HepG2 (cell line): ENCODE data around the gene LAG3. TPM values are rescaled to one million over a fixed set of nuclear protein-coding genes. Genes with fewer than 3 reads are reported as not detected.

ENCODE experiments used
- GABPB1 ChIP-seq: IDR thresholded peaks from 2 replicates; pipeline ENCODE4 v1.6.1; 2016; ENCODE audit warnings: mild to moderate bottlenecking, missing genetic modification reagents, moderate library complexity, missing compliant biosample characterization
- MIER3 ChIP-seq: IDR thresholded peaks from 2 replicates; pipeline ENCODE4 v1.6.1; 2016; ENCODE audit warnings: missing compliant biosample characterization, borderline replicate concordance
- MLXIP ChIP-seq: sonication (generic); formaldehyde crosslinking; IDR thresholded peaks from 2 replicates; pipeline ENCODE4 v1.9.0; 2021; ENCODE audit warnings: missing genetic modification reagents, borderline replicate concordance
- MNT ChIP-seq: fragments of 450-650 bp; IDR thresholded peaks from 2 replicates; pipeline ENCODE4 v1.6.1; 2016
- PCBP1 ChIP-seq: fragments of 200-400 bp; formaldehyde crosslinking; IDR thresholded peaks from 2 replicates; pipeline ENCODE4 v1.6.1; 2017; ENCODE audit warnings: mild to moderate bottlenecking, low read depth, low read length, borderline replicate concordance
- SOX13 ChIP-seq, 3 experiments: fragments of 450-650 bp in 1 of 3; sonication (generic) in 1 of 3; formaldehyde crosslinking in 1 of 3; IDR thresholded peaks in 2 of 3; conservative IDR thresholded peaks in 1 of 3; 2 replicates each; pipeline versions ENCODE4 v1.5.0 to v1.6.1; 2016 to 2020; ENCODE audit warnings: antibody characterized with exemption in 1 of 3, mild to moderate bottlenecking in 1 of 3, missing compliant biosample characterization in 1 of 3, missing genetic modification reagents in 1 of 3, moderate library complexity in 1 of 3
- ZFP90 ChIP-seq: sonication (generic); formaldehyde crosslinking; IDR thresholded peaks from 2 replicates; pipeline ENCODE4 v1.8.0; 2022; ENCODE audit warnings: missing genetic modification reagents, mild to moderate bottlenecking, inconsistent platforms, borderline replicate concordance
- ZHX1 ChIP-seq: sonication (generic); formaldehyde crosslinking; IDR thresholded peaks from 2 replicates; pipeline ENCODE4 v1.8.1; 2022; ENCODE audit warnings: low read depth, mild to moderate bottlenecking, missing genetic modification reagents
- ZNF343 ChIP-seq: sonication (generic); formaldehyde crosslinking; IDR thresholded peaks from 2 replicates; pipeline ENCODE4 v1.4.0; 2020; ENCODE audit warnings: mild to moderate bottlenecking, missing genetic modification reagents
- ZNF530 ChIP-seq: sonication (generic); formaldehyde crosslinking; IDR thresholded peaks from 2 replicates; pipeline ENCODE4 v1.5.0; 2020; ENCODE audit warnings: low read depth, mild to moderate bottlenecking, missing genetic modification reagents
- polyA plus RNA-seq, 8 experiments: library from polyadenylated mRNA; depleted of rRNA in 3 of 8; stranded (reverse) in 7 of 8; unstranded in 1 of 8; fragments of >200 nt; fragmentation: Illumina TruSeq in 4 of 8; extraction: Trizol in 4 of 8; gene quantifications; 2 replicates each; pipeline versions ENCODE4 v1.2.1 to v1.2.3, GENCODE V29; 2011 to 2016; ENCODE audit warnings: low read depth in 4 of 8, missing spikeins in 1 of 8, mixed read lengths in 1 of 8; ENCODE audit not compliant: insufficient read depth in 1 of 8
- total RNA-seq, 5 experiments: library from RNA; depleted of rRNA; stranded (reverse); fragments of >200 nt; fragmentation: Illumina TruSeq; extraction: Trizol; gene quantifications; 2 replicates each; pipeline ENCODE4 v1.2.3, GENCODE V29; 2016; ENCODE audit warnings: low read depth in 1 of 5
- TF ChIP-seq, protein P1 (sequence below): conservative IDR thresholded peaks from 2 replicates; pipeline ENCODE4 v1.6.1; 2018; ENCODE audit warnings: missing genetic modification reagents
- TF ChIP-seq, protein P2 (sequence below): sonication (generic); formaldehyde crosslinking; IDR thresholded peaks from 2 replicates; pipeline ENCODE4 v1.4.0; 2020; ENCODE audit warnings: missing genetic modification reagents

Gene LAG3
- total and polyA plus RNA-seq, 2 of the 13 experiments (the other 11 are each of a cell fraction or from before 2014, with no cell fraction given): 0.11 to 0.26 TPM

GRCh38 chr12:6821591-6822425 lies 49.5 kb downstream of the LAG3 start, which contains the start of gene GPR162 (continued):
- TF ChIP-seq, protein P1, sequence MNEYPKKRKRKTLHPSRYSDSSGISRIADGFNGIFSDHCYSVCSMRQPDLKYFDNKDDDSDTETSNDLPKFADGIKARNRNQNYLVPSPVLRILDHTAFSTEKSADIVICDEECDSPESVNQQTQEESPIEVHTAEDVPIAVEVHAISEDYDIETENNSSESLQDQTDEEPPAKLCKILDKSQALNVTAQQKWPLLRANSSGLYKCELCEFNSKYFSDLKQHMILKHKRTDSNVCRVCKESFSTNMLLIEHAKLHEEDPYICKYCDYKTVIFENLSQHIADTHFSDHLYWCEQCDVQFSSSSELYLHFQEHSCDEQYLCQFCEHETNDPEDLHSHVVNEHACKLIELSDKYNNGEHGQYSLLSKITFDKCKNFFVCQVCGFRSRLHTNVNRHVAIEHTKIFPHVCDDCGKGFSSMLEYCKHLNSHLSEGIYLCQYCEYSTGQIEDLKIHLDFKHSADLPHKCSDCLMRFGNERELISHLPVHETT (CRISPR knock-in tag): no peak
- no peak for TF ChIP-seq MLXIP (CRISPR knock-in tag)
- no peak for TF ChIP-seq MIER3 (CRISPR knock-in tag)
- TF ChIP-seq ZFP90 (CRISPR knock-in tag): no peak
- TF ChIP-seq ZHX1: no peak
- TF ChIP-seq MNT: no peak
- peak; percentile 16; the same call in 1 of the 2 replicates for TF ChIP-seq GABPB1
- no peak for TF ChIP-seq SOX13 (IDR thresholded peaks at IDR 0.05)
- no peak for TF ChIP-seq SOX13 (CRISPR knock-in tag; conservative IDR thresholded peaks at IDR 0.05 in 1 of 2, IDR thresholded peaks at IDR 0.05 in 1 of 2)
- TF ChIP-seq, protein P2, sequence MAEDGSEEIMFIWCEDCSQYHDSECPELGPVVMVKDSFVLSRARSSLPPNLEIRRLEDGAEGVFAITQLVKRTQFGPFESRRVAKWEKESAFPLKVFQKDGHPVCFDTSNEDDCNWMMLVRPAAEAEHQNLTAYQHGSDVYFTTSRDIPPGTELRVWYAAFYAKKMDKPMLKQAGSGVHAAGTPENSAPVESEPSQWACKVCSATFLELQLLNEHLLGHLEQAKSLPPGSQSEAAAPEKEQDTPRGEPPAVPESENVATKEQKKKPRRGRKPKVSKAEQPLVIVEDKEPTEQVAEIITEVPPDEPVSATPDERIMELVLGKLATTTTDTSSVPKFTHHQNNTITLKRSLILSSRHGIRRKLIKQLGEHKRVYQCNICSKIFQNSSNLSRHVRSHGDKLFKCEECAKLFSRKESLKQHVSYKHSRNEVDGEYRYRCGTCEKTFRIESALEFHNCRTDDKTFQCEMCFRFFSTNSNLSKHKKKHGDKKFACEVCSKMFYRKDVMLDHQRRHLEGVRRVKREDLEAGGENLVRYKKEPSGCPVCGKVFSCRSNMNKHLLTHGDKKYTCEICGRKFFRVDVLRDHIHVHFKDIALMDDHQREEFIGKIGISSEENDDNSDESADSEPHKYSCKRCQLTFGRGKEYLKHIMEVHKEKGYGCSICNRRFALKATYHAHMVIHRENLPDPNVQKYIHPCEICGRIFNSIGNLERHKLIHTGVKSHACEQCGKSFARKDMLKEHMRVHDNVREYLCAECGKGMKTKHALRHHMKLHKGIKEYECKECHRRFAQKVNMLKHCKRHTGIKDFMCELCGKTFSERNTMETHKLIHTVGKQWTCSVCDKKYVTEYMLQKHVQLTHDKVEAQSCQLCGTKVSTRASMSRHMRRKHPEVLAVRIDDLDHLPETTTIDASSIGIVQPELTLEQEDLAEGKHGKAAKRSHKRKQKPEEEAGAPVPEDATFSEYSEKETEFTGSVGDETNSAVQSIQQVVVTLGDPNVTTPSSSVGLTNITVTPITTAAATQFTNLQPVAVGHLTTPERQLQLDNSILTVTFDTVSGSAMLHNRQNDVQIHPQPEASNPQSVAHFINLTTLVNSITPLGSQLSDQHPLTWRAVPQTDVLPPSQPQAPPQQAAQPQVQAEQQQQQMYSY (CRISPR knock-in tag): no peak
- peak; percentile 69; the same call in 1 of the 2 replicates for TF ChIP-seq PCBP1
- no peak for TF ChIP-seq ZNF343
- TF ChIP-seq ZNF530 (CRISPR knock-in tag): no peak
